GM12874 (cell line): Measurements from ENCODE around the gene FOXS1.

Source experiments
- TF ChIP-seq, protein P1 (sequence below): IDR thresholded peaks from 2 replicates; pipeline ENCODE4 v1.5.1; 2011; ENCODE audit warnings: low read depth, mild to moderate bottlenecking, control low read depth, low read length, moderate library complexity; ENCODE audit not compliant: insufficient read depth

Gene FOXS1

DNA sequence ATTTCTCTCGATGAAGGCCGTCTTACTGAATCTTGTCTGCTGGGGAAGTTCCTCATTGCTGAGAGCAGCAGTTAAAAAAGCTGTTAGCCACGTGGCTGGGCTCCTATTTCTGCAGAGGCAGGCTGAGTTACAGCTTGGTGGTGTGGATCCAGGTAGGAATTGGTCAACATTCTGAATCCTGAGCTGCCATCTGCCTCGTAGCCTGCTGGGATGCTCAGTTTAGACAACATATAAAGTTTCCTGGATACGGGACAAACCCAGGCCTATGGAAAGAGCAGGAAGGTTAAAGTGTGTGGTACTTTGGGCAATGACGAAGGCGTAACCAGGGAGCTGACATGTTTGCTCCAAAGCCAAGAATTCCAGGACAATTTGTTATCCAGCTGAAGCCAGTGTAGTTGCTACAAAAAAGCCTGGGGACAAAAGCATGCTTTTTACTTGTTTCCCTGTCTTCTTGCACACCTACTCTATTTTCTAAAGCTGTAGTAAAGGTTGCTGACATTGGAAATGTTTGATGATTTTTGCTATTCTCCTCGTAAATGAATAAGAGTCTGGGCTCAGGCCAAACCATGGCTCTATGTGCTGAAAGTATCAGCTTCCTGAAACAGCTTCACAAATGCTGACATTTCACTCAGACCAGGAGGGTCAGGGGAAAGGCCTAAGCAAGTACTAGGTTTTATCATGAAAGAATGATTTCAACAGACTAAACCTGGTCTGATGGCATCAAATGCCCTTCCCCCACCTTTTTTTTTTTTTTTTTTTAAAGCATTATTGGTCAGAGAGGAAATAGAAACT, 38.6 kb downstream of the FOXS1 start:
- TF ChIP-seq, protein P1, sequence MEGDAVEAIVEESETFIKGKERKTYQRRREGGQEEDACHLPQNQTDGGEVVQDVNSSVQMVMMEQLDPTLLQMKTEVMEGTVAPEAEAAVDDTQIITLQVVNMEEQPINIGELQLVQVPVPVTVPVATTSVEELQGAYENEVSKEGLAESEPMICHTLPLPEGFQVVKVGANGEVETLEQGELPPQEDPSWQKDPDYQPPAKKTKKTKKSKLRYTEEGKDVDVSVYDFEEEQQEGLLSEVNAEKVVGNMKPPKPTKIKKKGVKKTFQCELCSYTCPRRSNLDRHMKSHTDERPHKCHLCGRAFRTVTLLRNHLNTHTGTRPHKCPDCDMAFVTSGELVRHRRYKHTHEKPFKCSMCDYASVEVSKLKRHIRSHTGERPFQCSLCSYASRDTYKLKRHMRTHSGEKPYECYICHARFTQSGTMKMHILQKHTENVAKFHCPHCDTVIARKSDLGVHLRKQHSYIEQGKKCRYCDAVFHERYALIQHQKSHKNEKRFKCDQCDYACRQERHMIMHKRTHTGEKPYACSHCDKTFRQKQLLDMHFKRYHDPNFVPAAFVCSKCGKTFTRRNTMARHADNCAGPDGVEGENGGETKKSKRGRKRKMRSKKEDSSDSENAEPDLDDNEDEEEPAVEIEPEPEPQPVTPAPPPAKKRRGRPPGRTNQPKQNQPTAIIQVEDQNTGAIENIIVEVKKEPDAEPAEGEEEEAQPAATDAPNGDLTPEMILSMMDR, result no peak

DNA sequence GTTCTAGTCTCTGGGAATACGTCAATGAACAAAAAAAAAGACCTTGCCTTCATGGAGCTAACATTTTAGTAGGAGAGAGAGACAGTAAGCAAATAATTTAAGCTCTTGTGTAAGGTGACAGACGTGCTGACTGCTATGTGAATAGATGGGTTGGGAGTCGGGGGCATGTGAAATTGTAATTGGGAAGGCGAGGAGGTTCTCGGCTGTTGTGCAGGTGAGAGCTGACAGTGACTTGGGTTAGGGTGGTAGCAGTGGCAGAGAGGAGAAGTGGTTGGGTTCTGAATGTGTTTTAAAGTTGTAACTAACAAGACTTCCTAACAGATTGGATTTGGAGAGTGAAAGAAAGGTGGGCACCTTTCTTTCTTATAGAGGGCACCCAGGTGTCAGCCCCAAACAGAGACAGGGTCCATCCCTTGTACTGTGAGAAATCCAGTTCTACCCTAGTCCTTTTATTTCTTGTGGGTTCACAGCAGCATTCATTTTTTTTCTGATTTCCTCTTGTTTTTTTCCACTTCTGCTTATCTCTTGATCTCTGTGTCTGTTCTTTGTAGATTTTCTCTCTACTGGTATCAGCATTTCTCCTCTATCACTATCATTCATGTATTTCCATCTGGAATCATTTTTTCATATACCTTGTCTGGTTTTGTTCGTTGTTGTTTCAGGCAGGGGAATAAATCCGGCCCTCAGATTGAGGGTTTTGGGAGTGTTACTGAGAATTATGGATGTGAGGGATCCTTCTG, 41.7 kb downstream of the FOXS1 start:
- TF ChIP-seq, protein P1, result no peak

DNA sequence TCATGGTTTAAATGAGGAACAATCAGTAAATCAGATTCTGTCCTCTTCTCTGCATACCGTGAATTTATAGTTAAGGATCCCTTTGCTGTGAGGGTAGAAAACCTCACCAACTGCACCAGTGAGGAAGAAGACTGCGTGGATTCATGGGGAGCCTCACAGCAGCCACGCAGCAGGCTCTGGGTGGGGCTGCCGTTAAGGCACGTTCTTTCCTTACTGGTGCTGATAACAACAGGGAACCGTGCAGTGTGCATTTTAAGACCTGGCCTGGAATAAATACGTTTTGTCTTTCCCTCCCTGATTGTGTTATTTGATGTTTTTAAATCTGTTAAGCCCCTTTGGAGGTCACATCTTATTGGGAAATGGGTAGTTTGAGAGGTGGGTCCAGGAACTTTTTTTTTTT, 43.9 kb downstream of the FOXS1 start:
- TF ChIP-seq, protein P1, result no peak

DNA sequence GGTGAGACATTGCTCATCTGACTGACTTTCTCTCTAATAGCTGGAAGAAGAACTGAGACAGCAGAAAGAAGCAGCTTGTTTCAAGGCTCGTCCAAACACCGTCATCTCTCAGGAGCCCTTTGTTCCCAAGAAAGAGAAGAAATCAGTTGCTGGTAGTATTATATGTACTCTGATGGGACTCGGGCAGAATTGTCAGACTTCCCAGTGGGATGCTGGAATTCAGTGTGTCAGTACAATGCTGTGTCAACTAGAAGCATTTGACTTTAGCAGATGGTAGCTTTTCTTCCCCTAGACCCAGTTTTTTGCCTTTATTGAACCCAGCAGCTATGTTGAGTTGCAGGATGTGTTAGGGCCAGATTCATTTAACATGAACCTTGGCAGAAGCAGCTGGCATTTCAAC, 48.0 kb downstream of the FOXS1 start:
- TF ChIP-seq, protein P1, result no peak
